Measurements from ENCODE around the gene LRRC23.

GRCh38 chr12:6899837-6900519, 4.6 kb upstream of the LRRC23 start:
- TF ChIP-seq, protein P1, sequence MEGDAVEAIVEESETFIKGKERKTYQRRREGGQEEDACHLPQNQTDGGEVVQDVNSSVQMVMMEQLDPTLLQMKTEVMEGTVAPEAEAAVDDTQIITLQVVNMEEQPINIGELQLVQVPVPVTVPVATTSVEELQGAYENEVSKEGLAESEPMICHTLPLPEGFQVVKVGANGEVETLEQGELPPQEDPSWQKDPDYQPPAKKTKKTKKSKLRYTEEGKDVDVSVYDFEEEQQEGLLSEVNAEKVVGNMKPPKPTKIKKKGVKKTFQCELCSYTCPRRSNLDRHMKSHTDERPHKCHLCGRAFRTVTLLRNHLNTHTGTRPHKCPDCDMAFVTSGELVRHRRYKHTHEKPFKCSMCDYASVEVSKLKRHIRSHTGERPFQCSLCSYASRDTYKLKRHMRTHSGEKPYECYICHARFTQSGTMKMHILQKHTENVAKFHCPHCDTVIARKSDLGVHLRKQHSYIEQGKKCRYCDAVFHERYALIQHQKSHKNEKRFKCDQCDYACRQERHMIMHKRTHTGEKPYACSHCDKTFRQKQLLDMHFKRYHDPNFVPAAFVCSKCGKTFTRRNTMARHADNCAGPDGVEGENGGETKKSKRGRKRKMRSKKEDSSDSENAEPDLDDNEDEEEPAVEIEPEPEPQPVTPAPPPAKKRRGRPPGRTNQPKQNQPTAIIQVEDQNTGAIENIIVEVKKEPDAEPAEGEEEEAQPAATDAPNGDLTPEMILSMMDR (optimal IDR thresholded peaks at IDR 0.05 in 1 of 3, IDR thresholded peaks at IDR 0.05 in 1 of 3, conservative IDR thresholded peaks at IDR 0.05 in 1 of 3; ENCODE audit: extremely low read depth in 1 of 3, insufficient read depth in 2 of 3, low read length in 3 of 3): no peak
- TF ChIP-seq EZH2 (IDR thresholded peaks at IDR 0.05; ENCODE audit: low read length): no peak
